Measurements from ENCODE around the gene GNL1. TPM values are rescaled to one million over a fixed set of nuclear protein-coding genes. Genes with fewer than 3 reads are reported as not detected.

Gene GNL1
- total RNA-seq, 4 donors from 2014 or later: 13.5 to 34.1 (median 20.7) TPM

DNA sequence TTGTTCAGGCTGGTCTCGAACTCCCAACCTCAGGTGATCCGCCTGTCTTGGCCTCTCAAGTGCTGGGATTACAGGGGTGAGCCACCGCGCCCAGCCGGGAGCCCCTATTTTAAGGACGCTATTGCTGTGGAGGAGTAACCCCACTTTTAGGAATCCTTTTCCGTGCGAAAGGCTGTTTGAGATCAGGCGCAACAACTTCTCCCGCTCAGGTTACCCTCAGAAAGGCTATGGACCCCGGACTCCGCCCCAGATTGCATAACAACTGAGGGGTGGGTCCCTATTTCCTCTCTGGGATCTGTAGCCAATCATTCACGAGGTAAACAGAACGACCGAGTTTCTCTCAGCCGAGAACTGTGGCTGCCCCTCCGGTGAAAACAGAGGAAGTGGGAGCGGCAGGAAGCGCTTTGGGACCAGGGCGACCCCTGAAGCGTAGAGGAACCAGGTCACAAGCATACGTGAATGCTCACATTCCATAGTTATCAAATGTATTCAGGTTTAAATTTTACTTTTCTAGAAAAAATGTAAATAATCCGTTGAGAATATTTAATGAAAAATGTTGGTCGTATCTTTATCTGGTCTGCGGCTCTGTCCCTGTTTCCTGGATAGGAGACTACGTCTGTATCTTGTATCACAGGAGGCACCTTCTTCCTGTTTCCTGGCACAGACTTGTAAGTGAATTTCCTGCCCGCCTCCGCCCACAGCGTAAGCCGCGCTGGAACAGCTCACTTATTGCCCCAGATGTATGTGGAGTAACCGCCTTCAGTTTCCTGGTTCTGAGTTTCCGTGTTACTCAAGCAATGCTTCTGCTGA, 40.1 kb downstream of the GNL1 start:
- Histone ChIP-seq H3K36me3 (no peaks in the 10 kb centered on the region), H3K9me3 (no peaks in the 10 kb centered on the region), H3K4me1 (peaks cover 4 to 27% (median 14%) of the 10 kb centered on the region in 4 donors), H3K27ac (peak overlapping the region; percentile 81 to 98 (median 94)), H3K27me3 (no peaks in the 10 kb centered on the region), H3K4me3 (peak overlapping the region; percentile 5 to 59 (median 32))
- WGBS, 2 donors (ENCODE audit: low coverage in 1 of 2): 5 to 7% methylated on average over 11 to 33 of the region's 33 CpGs
- intact Hi-C loops (cut with DNase I; ENCODE audit: low total_unique reads) (loop anchor here (1.0 kb wide), 1 partner anchor 18 kb away; no protein-coding TSS in a partner anchor), in situ Hi-C loops (cut with MboI; ENCODE audit: low pct_ligation_motif_present in 1 of 4, low pct_unique_long_range_greater_than_20kb in 1 of 4, low sequenced_read_pairs in 3 of 4) (no loop called here)
- TF ChIP-seq, protein P1, sequence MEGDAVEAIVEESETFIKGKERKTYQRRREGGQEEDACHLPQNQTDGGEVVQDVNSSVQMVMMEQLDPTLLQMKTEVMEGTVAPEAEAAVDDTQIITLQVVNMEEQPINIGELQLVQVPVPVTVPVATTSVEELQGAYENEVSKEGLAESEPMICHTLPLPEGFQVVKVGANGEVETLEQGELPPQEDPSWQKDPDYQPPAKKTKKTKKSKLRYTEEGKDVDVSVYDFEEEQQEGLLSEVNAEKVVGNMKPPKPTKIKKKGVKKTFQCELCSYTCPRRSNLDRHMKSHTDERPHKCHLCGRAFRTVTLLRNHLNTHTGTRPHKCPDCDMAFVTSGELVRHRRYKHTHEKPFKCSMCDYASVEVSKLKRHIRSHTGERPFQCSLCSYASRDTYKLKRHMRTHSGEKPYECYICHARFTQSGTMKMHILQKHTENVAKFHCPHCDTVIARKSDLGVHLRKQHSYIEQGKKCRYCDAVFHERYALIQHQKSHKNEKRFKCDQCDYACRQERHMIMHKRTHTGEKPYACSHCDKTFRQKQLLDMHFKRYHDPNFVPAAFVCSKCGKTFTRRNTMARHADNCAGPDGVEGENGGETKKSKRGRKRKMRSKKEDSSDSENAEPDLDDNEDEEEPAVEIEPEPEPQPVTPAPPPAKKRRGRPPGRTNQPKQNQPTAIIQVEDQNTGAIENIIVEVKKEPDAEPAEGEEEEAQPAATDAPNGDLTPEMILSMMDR (IDR thresholded peaks at IDR 0.05): no peak
- TF ChIP-seq POLR2AphosphoS5 (IDR thresholded peaks at IDR 0.05) (peak; percentile 51 to 83 (median 82)), EP300 (IDR thresholded peaks at IDR 0.05; ENCODE audit: low read depth) (peak; percentile 15), POLR2A (IDR thresholded peaks at IDR 0.05) (peak; percentile 76)
- DNase-seq: peak; percentile 93

DNA sequence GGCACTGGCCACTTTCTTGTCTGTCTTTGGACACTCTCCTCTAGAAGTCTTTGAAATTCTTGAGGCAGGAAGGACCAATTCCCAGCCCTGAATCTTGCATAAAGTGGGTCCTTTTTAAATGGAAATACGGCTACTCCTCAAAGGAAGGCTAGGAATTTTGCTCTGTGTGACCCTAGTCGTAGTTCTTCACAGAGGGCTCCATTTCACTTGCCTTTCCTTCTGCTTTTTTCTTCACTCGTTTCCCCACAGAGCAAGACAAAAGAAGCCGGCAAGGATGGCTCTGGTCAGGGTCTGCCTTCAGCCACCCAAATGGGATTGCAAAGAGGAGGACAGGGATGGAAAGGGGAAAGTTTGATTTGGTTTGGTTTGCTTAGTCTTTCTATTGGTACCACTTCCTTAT, 41.2 kb downstream of the GNL1 start:
- intact Hi-C loops (cut with DNase I; ENCODE audit: low total_unique reads): loop anchor here (1.0 kb wide), 1 partner anchor 17 kb away; no protein-coding TSS in a partner anchor
- TF ChIP-seq POLR2AphosphoS5 (IDR thresholded peaks at IDR 0.05) (no peak), EP300 (IDR thresholded peaks at IDR 0.05; ENCODE audit: low read depth) (no peak), POLR2A (IDR thresholded peaks at IDR 0.05) (no peak)
- TF ChIP-seq, protein P1 (IDR thresholded peaks at IDR 0.05): no peak
- DNase-seq: no peak
- WGBS, 2 donors (ENCODE audit: low coverage in 1 of 2): 63 to 74% methylated on average over 3 to 4 of the region's 4 CpGs
- Histone ChIP-seq H3K27me3 (no peaks in the 10 kb centered on the region), H3K9me3 (no peaks in the 10 kb centered on the region), H3K4me1 (peaks cover 0 to 18% (median 4%) of the 10 kb centered on the region in 4 donors), H3K27ac (peak overlapping the region; percentile 15 to 98 (median 94)), H3K4me3 (no peak overlapping the region), H3K36me3 (no peaks in the 10 kb centered on the region)
- in situ Hi-C loops (cut with MboI; ENCODE audit: low pct_ligation_motif_present in 1 of 4, low pct_unique_long_range_greater_than_20kb in 1 of 4, low sequenced_read_pairs in 3 of 4): no loop called here

DNA sequence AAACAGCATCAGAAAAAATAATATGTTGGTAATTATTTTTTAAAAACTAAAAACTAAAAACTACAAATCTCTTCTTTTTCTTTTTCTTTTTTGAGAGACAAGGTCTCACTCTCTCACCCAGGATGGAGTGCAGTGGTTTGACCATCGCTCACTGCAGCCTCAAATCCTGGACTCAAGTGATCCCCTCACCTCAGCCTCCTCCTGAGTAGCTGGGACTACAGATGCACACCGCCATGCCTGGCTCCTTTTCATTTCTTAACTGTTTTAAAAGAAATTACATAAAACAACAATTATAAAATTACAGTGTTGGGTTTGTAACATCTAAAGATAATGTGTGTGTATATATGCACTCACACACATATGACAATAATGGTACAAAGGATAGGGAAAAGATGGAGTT, 42.8 kb downstream of the GNL1 start:
- WGBS, 2 donors (ENCODE audit: low coverage in 1 of 2): 94 to 99% methylated on average over 2 of the region's 2 CpGs

DNA sequence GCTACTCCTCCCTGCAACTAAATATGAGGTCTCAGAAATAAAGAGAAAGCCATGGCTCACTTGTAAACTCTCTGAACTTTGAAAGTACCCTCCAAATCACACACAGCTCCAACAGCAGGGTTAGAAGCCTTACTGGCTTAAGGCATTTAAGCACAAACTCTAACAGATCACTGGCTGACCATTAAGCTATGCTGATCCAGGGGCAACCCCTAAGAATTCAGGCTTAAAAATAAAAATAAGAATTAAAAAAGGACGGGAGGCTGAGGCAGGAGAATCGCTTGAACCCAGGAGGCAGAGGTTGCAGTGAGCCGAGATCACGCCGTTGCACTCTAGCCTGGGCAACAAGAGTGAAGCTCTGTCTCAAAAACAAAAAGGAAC, 45.1 kb downstream of the GNL1 start:
- 68 to 72% methylated on average over 5 of the region's 5 CpGs for WGBS, 2 donors (ENCODE audit: low coverage in 1 of 2)
- TF ChIP-seq, protein P1 (IDR thresholded peaks at IDR 0.05): no peak
- TF ChIP-seq EP300 (IDR thresholded peaks at IDR 0.05; ENCODE audit: low read depth) (no peak), POLR2A (IDR thresholded peaks at IDR 0.05) (no peak), POLR2AphosphoS5 (IDR thresholded peaks at IDR 0.05) (no peak)
- no peak for DNase-seq

More for the DNA sequence above, 42.8 kb downstream of the GNL1 start:
- no peak overlapping the region for H3K4me3 ChIP-seq
- H3K9me3 ChIP-seq: no peaks in the 10 kb centered on the region
- H3K36me3 ChIP-seq: no peaks in the 10 kb centered on the region
- no peak overlapping the region for H3K27ac ChIP-seq
- intact Hi-C loops (cut with DNase I; ENCODE audit: low total_unique reads): no loop called here
- peaks cover 0 to 26% (median 3%) of the 10 kb centered on the region in 4 donors for H3K4me1 ChIP-seq
- DNase-seq: no peak
- TF ChIP-seq, protein P1 (IDR thresholded peaks at IDR 0.05): no peak
- TF ChIP-seq EP300 (IDR thresholded peaks at IDR 0.05; ENCODE audit: low read depth) (no peak), POLR2A (IDR thresholded peaks at IDR 0.05) (no peak), POLR2AphosphoS5 (IDR thresholded peaks at IDR 0.05) (no peak)
- in situ Hi-C loops (cut with MboI; ENCODE audit: low pct_ligation_motif_present in 1 of 4, low pct_unique_long_range_greater_than_20kb in 1 of 4, low sequenced_read_pairs in 3 of 4): no loop called here
- H3K27me3 ChIP-seq: no peaks in the 10 kb centered on the region

More for the DNA sequence above, 45.1 kb downstream of the GNL1 start:
- no peaks in the 10 kb centered on the region for H3K9me3 ChIP-seq
- no peaks in the 10 kb centered on the region for H3K27me3 ChIP-seq
- H3K4me1 ChIP-seq: peaks cover 0 to 19% (median 0%) of the 10 kb centered on the region in 4 donors
- no peak overlapping the region for H3K4me3 ChIP-seq
- intact Hi-C loops (cut with DNase I; ENCODE audit: low total_unique reads) (no loop called here), in situ Hi-C loops (cut with MboI; ENCODE audit: low pct_ligation_motif_present in 1 of 4, low pct_unique_long_range_greater_than_20kb in 1 of 4, low sequenced_read_pairs in 3 of 4) (no loop called here)
- H3K27ac ChIP-seq: peak overlapping the region in 3 of 4 donors; percentile 16 to 24 (median 23)
- no peaks in the 10 kb centered on the region for H3K36me3 ChIP-seq
